T-cell (primary cell): ENCODE results near the gene GEMIN4. TPM values are rescaled to one million over a fixed set of nuclear protein-coding genes. Genes with fewer than 3 reads are reported as not detected.
"Not testable (repeated sequence)": the region's sequence is repeated elsewhere in the genome, so short reads cannot be mapped to it uniquely, and the experiment has no call there.

Source experiments
- ATAC-seq, 4 experiments: fragments of 200-7000 bp in 3 of 4; fragments of 150-1000 bp in 1 of 4; cut with Tn5 transposase; replicated peaks in 1 of 4; 1 replicate in 3 of 4; 2 replicates in 1 of 4; pipeline ENCODE4 v1.10.0; 2021; ENCODE audit warnings: moderate library complexity in 3 of 4, mild to moderate bottlenecking in 2 of 4, moderate number of reproducible peaks in 1 of 4
- CTCF ChIA-PET, 2 donors: fragments of 300-600 bp; sonication (Branson Sonifier 250); formaldehyde crosslinking; loops; one replicate each; lab custom pipeline; 2022; ENCODE audit warnings: antibody characterized with exemption in 2 of 2; lab: Charles Lee
- POLR2A ChIA-PET, 2 donors: fragments of 300-600 bp; sonication (Branson Sonifier 250); formaldehyde crosslinking; loops; one replicate each; lab custom pipeline; 2022; ENCODE audit warnings: antibody characterized with exemption in 2 of 2; lab: Charles Lee
- DNase-seq, 35 experiments: peaks; one replicate each; pipeline versions ENCODE4 v3.0.0 to v3.0.0-alpha.2; 2013 to 2023
- H3K27ac ChIP-seq: one replicate; pipeline ENCODE4 v1.5.1; 2013; ENCODE audit warnings: low read length
- H3K27me3 ChIP-seq, 2 experiments: replicated peaks in 1 of 2; 1 replicate in 1 of 2; 2 replicates in 1 of 2; pipeline versions ENCODE4 v1.6.1 to v1.7.0; 2013; ENCODE audit warnings: low read length in 1 of 2, mixed read lengths in 1 of 2; ENCODE audit not compliant: control insufficient read depth in 2 of 2, insufficient read depth in 2 of 2; ENCODE audit errors: extremely low read depth in 1 of 2
- H3K36me3 ChIP-seq, 2 donors: 1 replicate in 1 of 2; 2 replicates in 1 of 2; pipeline versions ENCODE4 v1.6.1 to v1.7.0; 2013; ENCODE audit warnings: low read length in 1 of 2; ENCODE audit not compliant: control insufficient read depth in 2 of 2, insufficient read depth in 1 of 2; ENCODE audit errors: extremely low read depth in 1 of 2
- H3K4me1 ChIP-seq, 2 experiments: 1 replicate in 1 of 2; 2 replicates in 1 of 2; pipeline versions ENCODE4 v1.6.1 to v1.7.0; 2013; ENCODE audit warnings: low read length in 2 of 2, mixed read lengths in 1 of 2; ENCODE audit not compliant: insufficient read depth in 2 of 2, control insufficient read depth in 1 of 2; ENCODE audit errors: extremely low read depth in 1 of 2
- H3K4me3 ChIP-seq, 2 donors: 1 replicate in 1 of 2; 2 replicates in 1 of 2; pipeline versions ENCODE4 v1.5.1 to v1.7.0; 2013; ENCODE audit warnings: mild to moderate bottlenecking in 2 of 2, low read length in 1 of 2, moderate library complexity in 1 of 2; ENCODE audit not compliant: control insufficient read depth in 1 of 2; ENCODE audit errors: extremely low read depth in 1 of 2
- H3K9me3 ChIP-seq: 2 replicates; pipeline ENCODE4 v1.7.0; 2013
- H3K27ac Mint-ChIP-seq, 2 donors: one replicate each; pipeline ENCODE4 v1.8.0; 2020 to 2021; ENCODE audit warnings: mild to moderate bottlenecking in 2 of 2, mixed read lengths in 2 of 2
- H3K27me3 Mint-ChIP-seq, 2 donors: one replicate each; pipeline ENCODE4 v1.8.0; 2021 to 2022; ENCODE audit warnings: mixed read lengths in 2 of 2
- H3K36me3 Mint-ChIP-seq: one replicate; pipeline ENCODE4 v1.8.0; 2021; ENCODE audit warnings: mixed read lengths
- H3K4me1 Mint-ChIP-seq, 3 donors: one replicate each; pipeline ENCODE4 v1.8.0; 2020 to 2022; ENCODE audit warnings: mixed read lengths in 3 of 3, mild to moderate bottlenecking in 1 of 3
- H3K4me3 Mint-ChIP-seq, 3 donors: one replicate each; pipeline ENCODE4 v1.8.0; 2020 to 2022; ENCODE audit warnings: mild to moderate bottlenecking in 3 of 3, mixed read lengths in 3 of 3, moderate library complexity in 3 of 3
- H3K9me3 Mint-ChIP-seq, 3 donors: one replicate each; pipeline ENCODE4 v1.8.0; 2020 to 2022; ENCODE audit warnings: mixed read lengths in 3 of 3
- WGBS: methylation state at CpG from one replicate; pipeline ENCODE4 v1.1.5; 2013; ENCODE audit warnings: missing lambda C conversion rate; ENCODE audit not compliant: insufficient coverage; 5-methylcytosine and 5-hydroxymethylcytosine counted together
- total RNA-seq, 35 experiments: library from RNA in 6 of 35; stranded (reverse) in 6 of 35; fragments of 120-200 nt in 1 of 35; gene quantifications; one replicate each; pipeline versions ENCODE4 v1.2.1 to v1.2.4 and lab custom pipeline; 2013 to 2026

The GEMIN4 gene
- total RNA-seq, 5 donors from 2014 or later (not counting 1 experiment from before 2014, with no cell fraction given): 19.6 to 38.2 (median 36.0) TPM

- Histone ChIP-seq H3K36me3 (peaks cover 0 to 18% of the 10 kb centered on the region in 2 donors), H3K9me3 (no peaks in the 10 kb centered on the region), H3K4me3 (no peak overlapping the region), H3K27me3 (no peaks in the 10 kb centered on the region), H3K27ac (no peak overlapping the region), H3K4me1 (no peaks in the 10 kb centered on the region)
- H3K27ac Mint-ChIP-seq: no peak overlapping the region
- no peak for DNase-seq
- peaks cover 5 to 16% (median 14%) of the 10 kb centered on the region in 3 donors for H3K4me1 Mint-ChIP-seq
- no peaks in the 10 kb centered on the region for H3K27me3 Mint-ChIP-seq
- H3K9me3 Mint-ChIP-seq: no peaks in the 10 kb centered on the region
- H3K36me3 Mint-ChIP-seq: peaks cover 13% of the 10 kb centered on the region
- ChIA-PET POLR2A (no interaction called here), CTCF (interaction anchor here in 1 of 2 donors (5.5 kb wide), 1 partner anchor 291 kb away, joined by 94 read pairs; no protein-coding TSS in a partner anchor)
- no peak for ATAC-seq
- no peak overlapping the region for H3K4me3 Mint-ChIP-seq
- 95% methylated on average over 3 of the region's 12 CpGs for WGBS
These were observed 48.8 kb downstream of the GEMIN4 start for GRCh38 chr17:703081-703875.

GRCh38 chr17:700504-701094, 51.5 kb downstream of the GEMIN4 start:
- peaks cover 0 to 37% of the 10 kb centered on the region in 2 donors for H3K36me3 ChIP-seq
- Mint-ChIP-seq H3K27ac (peak overlapping the region in 1 of 2 donors; percentile 11), H3K9me3 (no peaks in the 10 kb centered on the region), H3K4me3 (no peak overlapping the region), H3K36me3 (peaks cover 20% of the 10 kb centered on the region), H3K27me3 (no peaks in the 10 kb centered on the region), H3K4me1 (peaks cover 0 to 11% (median 2%) of the 10 kb centered on the region in 3 donors)
- no peaks in the 10 kb centered on the region for H3K9me3 ChIP-seq
- POLR2A ChIA-PET: interaction anchor here in 1 of 2 donors (0.5 to 0.8 kb wide), 2 partner anchors 18 to 422 kb away, joined by 3 to 7 read pairs; no protein-coding TSS in a partner anchor
- CTCF ChIA-PET: interaction anchor here (0.5 to 5.5 kb wide), 19 partner anchors 9 to 536 kb away, joined by 3 to 94 read pairs (median 3); partner anchors contain the start of genes TIMM22 (in 1 of the 2) and VPS53 (in 1 of the 2)
- no peaks in the 10 kb centered on the region for H3K27me3 ChIP-seq
- peak; percentile 49 to 67 (median 56) for ATAC-seq
- peak in 5 of 35 experiments; percentile 8 to 74 (median 16) for DNase-seq
- H3K4me1 ChIP-seq: no peaks in the 10 kb centered on the region
- no CpG with 5 or more reads among the region's 1 CpG for WGBS
- H3K27ac ChIP-seq: no peak overlapping the region
- no peak overlapping the region for H3K4me3 ChIP-seq

- no peak for ATAC-seq
- Mint-ChIP-seq H3K36me3 (peaks cover 28% of the 10 kb centered on the region), H3K4me3 (no peak overlapping the region), H3K27ac (no peak overlapping the region), H3K9me3 (no peaks in the 10 kb centered on the region), H3K4me1 (peaks cover 0 to 3% (median 0%) of the 10 kb centered on the region in 3 donors), H3K27me3 (no peaks in the 10 kb centered on the region)
- Histone ChIP-seq H3K4me1 (no peaks in the 10 kb centered on the region), H3K9me3 (no peaks in the 10 kb centered on the region), H3K4me3 (no peak overlapping the region), H3K36me3 (peaks cover 0 to 47% of the 10 kb centered on the region in 2 donors), H3K27me3 (no peaks in the 10 kb centered on the region), H3K27ac (no peak overlapping the region)
- POLR2A ChIA-PET: no interaction called here
- CTCF ChIA-PET: interaction anchor here (0.7 to 5.5 kb wide), 6 partner anchors 281 to 534 kb away, joined by 3 to 94 read pairs (median 4); partner anchors contain the start of gene TIMM22 (in 1 of the 2)
- WGBS: 100% methylated on average over 4 of the region's 7 CpGs
- no peak for DNase-seq
These were observed 52.7 kb downstream of the GEMIN4 start for GRCh38 chr17:699345-699744.

- H3K27me3 ChIP-seq, H3K4me3 ChIP-seq, DNase-seq, H3K9me3 Mint-ChIP-seq, H3K4me1 Mint-ChIP-seq, POLR2A ChIA-PET, H3K27me3 Mint-ChIP-seq, H3K4me3 Mint-ChIP-seq, H3K9me3 ChIP-seq, H3K27ac Mint-ChIP-seq, ATAC-seq, H3K27ac ChIP-seq, H3K4me1 ChIP-seq: not testable (repeated sequence)
- peaks cover 0 to 59% of the 10 kb centered on the region in 2 donors for H3K36me3 ChIP-seq
- CTCF ChIA-PET: interaction anchor here (0.6 to 5.5 kb wide), 4 partner anchors 18 to 314 kb away, joined by 3 to 94 read pairs (median 4); no protein-coding TSS in a partner anchor
- no CpG with 5 or more reads among the region's 2 CpGs for WGBS
- H3K36me3 Mint-ChIP-seq: peaks cover 34% of the 10 kb centered on the region
These were observed 54.0 kb downstream of the GEMIN4 start for GRCh38 chr17:698096-698495.

GRCh38 chr17:697682-698081, 54.4 kb downstream of the GEMIN4 start:
- Histone ChIP-seq H3K9me3 (no peaks in the 10 kb centered on the region), H3K27me3 (no peaks in the 10 kb centered on the region), H3K4me1 (no peaks in the 10 kb centered on the region), H3K4me3 (no peak overlapping the region), H3K27ac (no peak overlapping the region), H3K36me3 (peaks cover 0 to 61% of the 10 kb centered on the region in 2 donors)
- ATAC-seq (no peak), DNase-seq (no peak)
- WGBS: 100% methylated on average over 1 of the region's 8 CpGs
- H3K27me3 Mint-ChIP-seq: no peaks in the 10 kb centered on the region
- ChIA-PET POLR2A (no interaction called here), CTCF (interaction anchor here in 1 of 2 donors (0.9 to 5.5 kb wide), 2 partner anchors 286 to 312 kb away, joined by 3 to 94 read pairs; no protein-coding TSS in a partner anchor)
- H3K4me3 Mint-ChIP-seq: no peak overlapping the region
- H3K27ac Mint-ChIP-seq: no peak overlapping the region
- no peaks in the 10 kb centered on the region for H3K4me1 Mint-ChIP-seq
- H3K36me3 Mint-ChIP-seq: peaks cover 34% of the 10 kb centered on the region
- no peaks in the 10 kb centered on the region for H3K9me3 Mint-ChIP-seq

GRCh38 chr17:696369-696768, 55.7 kb downstream of the GEMIN4 start:
- Mint-ChIP-seq H3K36me3 (peaks cover 41% of the 10 kb centered on the region), H3K27ac (no peak overlapping the region)
- CTCF ChIA-PET: interaction anchor here in 1 of 2 donors (1.0 kb wide), 1 partner anchor 284 kb away, joined by 3 read pairs; no protein-coding TSS in a partner anchor

More at GRCh38 chr17:696369-696768, 55.7 kb downstream of the GEMIN4 start:
- DNase-seq (no peak), ATAC-seq (no peak)
- POLR2A ChIA-PET: no interaction called here
- H3K27ac ChIP-seq: no peak overlapping the region
- H3K4me1 ChIP-seq: no peaks in the 10 kb centered on the region
- Mint-ChIP-seq H3K9me3 (no peaks in the 10 kb centered on the region), H3K4me3 (no peak overlapping the region), H3K27me3 (no peaks in the 10 kb centered on the region), H3K4me1 (no peaks in the 10 kb centered on the region)
- H3K27me3 ChIP-seq: no peaks in the 10 kb centered on the region
- H3K4me3 ChIP-seq: no peak overlapping the region
- H3K36me3 ChIP-seq: peaks cover 0 to 68% of the 10 kb centered on the region in 2 donors
- no peaks in the 10 kb centered on the region for H3K9me3 ChIP-seq
- WGBS: 83% methylated on average over 1 of the region's 2 CpGs
